Measurements from ENCODE around the gene RAB11FIP4.

The RAB11FIP4 gene

GRCh38 chr17:31364012-31364411 is 27.5 kb upstream of the RAB11FIP4 start:
- H3K4me3 ChIP-seq (ENCODE audit: low read depth, low read length), result no peak overlapping the region
- no peaks in the 10 kb centered on the region for H3K27me3 ChIP-seq (ENCODE audit: insufficient read depth, low read depth, severe bottlenecking)
- no peak overlapping the region for H3K27ac ChIP-seq
- TF ChIP-seq CTCF (IDR thresholded peaks at IDR 0.05; ENCODE audit: low read depth, low read length), result no peak
- no peak for DNase-seq
- peaks cover 21% of the 10 kb centered on the region for H3K36me3 ChIP-seq
- no peaks in the 10 kb centered on the region for H3K9me3 ChIP-seq (ENCODE audit: severe bottlenecking)

GRCh38 chr17:31366088-31366487 is 25.4 kb upstream of the RAB11FIP4 start:
- Histone ChIP-seq H3K27ac (no peak overlapping the region), H3K36me3 (peaks cover 7% of the 10 kb centered on the region), H3K4me3 (ENCODE audit: low read depth, low read length) (no peak overlapping the region), H3K27me3 (ENCODE audit: insufficient read depth, low read depth, severe bottlenecking) (no peaks in the 10 kb centered on the region), H3K9me3 (ENCODE audit: severe bottlenecking) (no peaks in the 10 kb centered on the region)
- no peak for DNase-seq
- no peak for TF ChIP-seq CTCF (IDR thresholded peaks at IDR 0.05; ENCODE audit: low read depth, low read length)

- Histone ChIP-seq H3K27ac (no peak overlapping the region), H3K9me3 (ENCODE audit: severe bottlenecking) (no peaks in the 10 kb centered on the region)
- no peak for TF ChIP-seq CTCF (IDR thresholded peaks at IDR 0.05; ENCODE audit: low read depth, low read length)
Measured at GRCh38 chr17:31369266-31369665, 22.2 kb upstream of the RAB11FIP4 start.

GRCh38 chr17:31371511-31372097 is 19.9 kb upstream of the RAB11FIP4 start:
- TF ChIP-seq CTCF (IDR thresholded peaks at IDR 0.05; ENCODE audit: low read depth, low read length), result no peak
- Histone ChIP-seq H3K27me3 (ENCODE audit: insufficient read depth, low read depth, severe bottlenecking) (no peaks in the 10 kb centered on the region), H3K36me3 (peaks cover 21% of the 10 kb centered on the region), H3K4me3 (ENCODE audit: low read depth, low read length) (no peak overlapping the region), H3K27ac (no peak overlapping the region), H3K9me3 (ENCODE audit: severe bottlenecking) (no peaks in the 10 kb centered on the region)
- no peak for DNase-seq

More at GRCh38 chr17:31369266-31369665, 22.2 kb upstream of the RAB11FIP4 start:
- H3K36me3 ChIP-seq, result peaks cover 14% of the 10 kb centered on the region
- H3K27me3 ChIP-seq (ENCODE audit: insufficient read depth, low read depth, severe bottlenecking), result no peaks in the 10 kb centered on the region
- H3K4me3 ChIP-seq (ENCODE audit: low read depth, low read length), result no peak overlapping the region
- no peak for DNase-seq

GRCh38 chr17:31373150-31374093 is 18.1 kb upstream of the RAB11FIP4 start:
- Histone ChIP-seq H3K9me3 (ENCODE audit: severe bottlenecking) (no peaks in the 10 kb centered on the region), H3K27me3 (ENCODE audit: insufficient read depth, low read depth, severe bottlenecking) (no peaks in the 10 kb centered on the region), H3K4me3 (ENCODE audit: low read depth, low read length) (no peak overlapping the region), H3K36me3 (peaks cover 18% of the 10 kb centered on the region), H3K27ac (no peak overlapping the region)
- peak; percentile 55 for TF ChIP-seq CTCF (IDR thresholded peaks at IDR 0.05; ENCODE audit: low read depth, low read length)
- DNase-seq, result no peak

Measured in WERI-Rb-1 (cell line).